Testis (tissue), 2 donors: ENCODE data around the gene FMNL3.

Experiments used
- CTCF ChIP-seq, 3 experiments: fragments of 450-650 bp in 2 of 3; fragments of 200-600 bp in 1 of 3; sonication (generic) in 1 of 3; IDR thresholded peaks; one replicate each; pipeline ENCODE4 v1.5.1; 2016 to 2019; ENCODE audit warnings: antibody characterized with exemption in 3 of 3, mild to moderate bottlenecking in 2 of 3, moderate library complexity in 1 of 3
- POLR2A ChIP-seq: fragments of 450-650 bp; IDR thresholded peaks from one replicate; pipeline ENCODE4 v1.6.1; 2017; ENCODE audit warnings: antibody characterized with exemption, mild to moderate bottlenecking, moderate library complexity

- no peak for TF ChIP-seq POLR2A
- no peak for TF ChIP-seq CTCF (IDR thresholded peaks at IDR 0.05)
These were observed 95.0 kb downstream of the FMNL3 start for GRCh38 chr12:49612210-49612609.
